Measurements from ENCODE around the gene RNF227.
"Not testable (repeated sequence)": the region's sequence is repeated elsewhere in the genome, so short reads cannot be mapped to it uniquely, and the experiment has no call there.

Gene RNF227

GRCh38 chr17:7864995-7865650, 51.0 kb downstream of the RNF227 start:
- H3K4me3 ChIP-seq (ENCODE audit: low read depth, low read length) = no peak overlapping the region

DNA sequence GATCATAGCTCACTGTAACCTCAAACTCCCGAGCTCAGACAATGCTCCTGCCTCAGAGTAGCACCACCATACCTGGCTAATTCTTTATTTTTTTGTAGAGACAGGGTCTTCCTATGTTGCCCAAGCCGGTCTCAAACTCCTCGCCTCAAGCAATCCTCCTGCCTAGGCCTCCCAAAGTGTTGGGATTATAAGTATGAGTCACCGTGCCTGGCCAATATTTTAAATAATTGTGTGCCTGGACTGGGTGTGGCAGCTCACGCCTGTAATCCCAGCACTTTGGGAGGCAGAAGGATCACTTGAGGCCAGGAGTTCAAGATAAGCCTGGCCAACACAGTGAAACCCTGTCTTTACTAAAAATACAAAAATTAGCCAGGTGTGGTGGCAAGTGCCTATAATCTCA, 51.7 kb downstream of the RNF227 start:
- not testable (repeated sequence) for H3K4me3 ChIP-seq (ENCODE audit: low read depth, low read length)

Measured in iPS-11a (cell line).